Glomerular endothelial cell (primary cell): Measurements from ENCODE around the gene MGAT5. TPM values are rescaled to one million over a fixed set of nuclear protein-coding genes. Genes with fewer than 3 reads are reported as not detected.

Experiments used
- DNase-seq: peaks from one replicate; pipeline ENCODE4 v3.0.0-alpha.2; 2011; ENCODE audit warnings: low read depth, low spot score; ENCODE audit errors: extremely low read depth
- total RNA-seq: library from RNA; depleted of rRNA; stranded (reverse); fragments of >200 nt; gene quantifications from 2 replicates; pipeline ENCODE4 v1.2.3, GENCODE V29; 2015

Gene MGAT5
- total RNA-seq, 1 donor from 2014 or later = 75.1 TPM

- DNase-seq = no peak
Observed at GRCh38 chr2:134299334-134299733, 45.5 kb downstream of the MGAT5 start.

- DNase-seq = no peak
Observed at GRCh38 chr2:134300585-134300984, 46.7 kb downstream of the MGAT5 start.

GRCh38 chr2:134301099-134301927 lies 47.4 kb downstream of the MGAT5 start:
- DNase-seq = no peak

GRCh38 chr2:134301928-134302260 lies 48.0 kb downstream of the MGAT5 start:
- no peak for DNase-seq

- no peak for DNase-seq
Observed at GRCh38 chr2:134304394-134305108, 50.7 kb downstream of the MGAT5 start.

GRCh38 chr2:134305109-134305491 lies 51.2 kb downstream of the MGAT5 start:
- no peak for DNase-seq

GRCh38 chr2:134306521-134306920 lies 52.6 kb downstream of the MGAT5 start:
- no peak for DNase-seq

- DNase-seq = peak; percentile 62
Observed at GRCh38 chr2:134307334-134307733, 53.5 kb downstream of the MGAT5 start.

- DNase-seq = no peak
Observed at GRCh38 chr2:134308474-134309385, 54.9 kb downstream of the MGAT5 start.

GRCh38 chr2:134310107-134311079 lies 56.5 kb downstream of the MGAT5 start:
- DNase-seq = no peak

- DNase-seq = no peak
Observed at GRCh38 chr2:134312482-134312881, 58.6 kb downstream of the MGAT5 start.

- DNase-seq = no peak
Observed at GRCh38 chr2:134314202-134314601, 60.3 kb downstream of the MGAT5 start.

GRCh38 chr2:134314681-134315368 lies 61.0 kb downstream of the MGAT5 start:
- no peak for DNase-seq

- no peak for DNase-seq
Observed at GRCh38 chr2:134315471-134315870, 61.6 kb downstream of the MGAT5 start.

- DNase-seq = no peak
Observed at GRCh38 chr2:134319596-134320254, 65.9 kb downstream of the MGAT5 start.

GRCh38 chr2:134320930-134321329 lies 67.1 kb downstream of the MGAT5 start:
- no peak for DNase-seq

- DNase-seq = no peak
Observed at GRCh38 chr2:134323777-134324176, 69.9 kb downstream of the MGAT5 start.

GRCh38 chr2:134324430-134324829 lies 70.6 kb downstream of the MGAT5 start:
- no peak for DNase-seq

- DNase-seq = no peak
Observed at GRCh38 chr2:134324947-134325346, 71.1 kb downstream of the MGAT5 start.
